NK-92 treated with Interleukin-12 subunit alpha and Interleukin-12 subunit beta, amount 100 ng/mL, for 24 hours (cell line): Measurements from ENCODE around the gene CARS2.
"Not testable (repeated sequence)": the region's sequence is repeated elsewhere in the genome, so short reads cannot be mapped to it uniquely, and the experiment has no call there.

Experiments used
- DNase-seq: peaks from one replicate; lab custom pipeline; 2025; lab: John Stamatoyannopoulos, UW

CARS2 gene

DNA sequence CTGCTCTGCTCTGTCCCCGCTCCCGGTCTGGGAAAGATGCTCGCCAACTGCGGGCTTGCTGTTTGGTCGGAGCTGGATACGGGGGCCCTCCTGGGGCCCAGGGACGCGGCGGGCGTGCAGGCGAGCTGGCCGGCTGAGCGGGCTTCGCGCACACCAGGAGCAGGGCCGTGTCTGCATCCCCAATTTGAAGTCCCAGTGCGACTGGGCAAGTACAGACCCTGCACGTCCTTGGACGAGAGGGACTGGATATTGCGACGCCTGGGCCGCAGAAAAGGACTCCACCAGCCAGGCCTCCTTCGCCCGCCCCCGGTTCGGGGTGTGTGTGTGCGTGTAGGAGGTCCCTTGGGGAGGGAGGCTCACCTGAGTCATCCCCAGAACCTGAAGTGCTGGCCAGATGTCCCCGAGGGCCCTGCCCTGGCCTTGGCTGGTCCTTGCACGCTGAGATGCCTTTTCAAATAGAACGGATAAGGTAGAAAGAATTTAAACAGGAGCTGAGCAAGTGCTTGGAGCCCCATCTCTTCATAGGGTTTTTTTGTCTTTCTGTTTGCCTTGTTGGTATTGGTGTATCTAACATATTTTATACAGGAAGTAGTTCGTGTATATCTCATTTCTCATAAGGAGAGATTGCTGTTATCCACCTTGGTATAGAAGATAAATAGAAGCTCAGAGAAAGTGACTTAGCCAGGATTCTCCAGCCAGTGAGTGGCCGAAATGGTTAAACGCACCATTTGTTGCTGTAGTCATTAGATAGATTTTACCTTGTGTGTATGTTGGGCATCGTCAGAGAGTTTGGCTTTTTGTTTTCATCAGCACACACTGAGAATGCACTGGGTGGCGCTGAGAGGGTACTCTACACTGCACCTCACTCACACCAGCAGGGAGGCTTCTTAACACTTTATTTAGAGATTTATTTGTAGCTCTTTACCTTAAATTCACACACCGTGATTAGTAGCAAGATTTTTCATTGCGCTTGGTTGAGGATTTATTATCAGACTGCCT lies 89.5 kb downstream of the CARS2 start:
- no peak for DNase-seq

- DNase-seq, result peak; percentile 86
These were observed 90.4 kb downstream of the CARS2 start, which contains the start of gene NAXD for GRCh38 chr13:110615322-110616102. TSS of gene NAXD (plus strand) at chr13:110615545. CDS start at chr13:110615602, 57 bp downstream.

GRCh38 chr13:110615005-110615321 lies 91.0 kb downstream of the CARS2 start:
- no peak for DNase-seq

DNA sequence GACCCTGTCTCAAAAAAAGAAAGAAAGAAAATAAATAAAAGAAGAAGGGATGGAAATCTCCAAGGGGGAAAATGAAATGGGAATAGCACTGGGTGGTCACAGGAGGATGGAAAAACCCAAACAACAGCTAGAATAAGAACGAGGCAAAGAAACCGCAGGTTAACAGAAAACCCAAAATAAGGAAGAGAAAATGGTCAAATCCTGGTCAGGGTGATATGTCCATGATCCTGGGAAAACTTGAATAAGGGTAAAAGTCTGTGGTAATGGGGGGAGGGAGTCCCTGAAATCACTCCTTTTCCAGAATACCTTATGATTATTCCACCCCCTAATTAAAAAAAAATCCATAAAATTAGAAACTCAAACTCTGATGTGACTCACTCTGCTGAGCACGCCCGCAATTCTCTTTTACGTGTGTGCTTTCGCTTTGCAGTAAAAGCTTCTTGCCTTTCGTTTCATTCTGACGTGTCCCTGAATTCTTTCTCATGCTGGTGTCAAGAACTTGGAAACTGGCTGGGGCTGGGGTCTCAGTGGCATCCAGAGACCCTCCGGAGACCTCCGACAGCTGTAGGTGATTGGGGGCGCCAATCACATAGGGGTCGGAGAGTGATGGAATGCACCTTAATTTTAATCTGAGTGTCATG lies 94.8 kb downstream of the CARS2 start:
- DNase-seq, result no peak

DNA sequence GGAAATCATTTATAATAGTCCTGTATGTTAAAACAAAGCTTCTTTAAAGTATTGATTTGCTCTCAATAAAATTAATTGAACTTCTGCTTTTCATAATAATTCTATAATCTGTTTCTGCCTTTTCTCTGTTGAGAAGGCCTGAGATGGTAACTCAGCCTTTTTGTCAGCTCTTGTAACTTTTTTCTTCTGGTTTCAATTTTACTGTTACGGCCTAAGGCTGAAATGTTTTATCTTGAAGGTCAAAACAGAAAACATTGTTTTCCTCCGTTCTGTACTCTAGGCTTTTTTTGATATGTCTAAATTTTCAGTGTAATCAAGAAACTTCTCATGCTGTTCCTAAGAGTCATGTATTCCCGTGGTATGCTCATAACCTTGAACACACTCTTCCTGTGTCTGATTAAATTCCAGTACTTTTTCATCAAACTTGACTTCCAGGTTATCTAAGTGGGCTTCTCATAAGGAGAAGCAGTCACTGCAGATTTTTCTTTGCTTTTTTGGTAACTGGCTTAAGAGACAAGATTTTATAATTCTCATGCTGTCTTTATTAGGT lies 98.2 kb downstream of the CARS2 start:
- no peak for DNase-seq

GRCh38 chr13:110606281-110606680 lies 99.6 kb downstream of the CARS2 start:
- not testable (repeated sequence) for DNase-seq

GRCh38 chr13:110605132-110605531 lies 100.8 kb downstream of the CARS2 start:
- DNase-seq, result no peak

DNA sequence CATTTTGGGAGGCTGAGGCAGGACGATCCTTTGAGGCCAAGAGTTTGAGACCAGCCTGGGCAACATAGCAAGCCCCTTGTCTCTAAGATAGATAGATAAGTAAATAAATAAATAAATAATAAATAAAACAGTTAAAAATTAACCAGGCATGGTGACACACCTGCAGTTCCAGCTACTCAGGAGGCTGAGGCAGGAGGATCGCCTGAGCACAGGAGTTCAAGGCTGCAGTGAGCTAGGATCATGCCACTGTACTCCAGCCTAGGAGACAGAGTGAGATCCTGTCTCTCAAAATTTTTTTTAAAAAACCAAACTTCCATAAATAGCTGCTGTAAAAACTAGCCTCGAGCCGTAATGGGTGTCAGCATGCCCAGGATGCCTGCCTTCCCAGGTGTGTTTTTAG lies 104.9 kb downstream of the CARS2 start:
- no peak for DNase-seq

GRCh38 chr13:110600261-110600819 lies 105.6 kb downstream of the CARS2 start:
- no peak for DNase-seq

GRCh38 chr13:110597041-110597689 lies 108.8 kb downstream of the CARS2 start:
- DNase-seq, result no peak

- no peak for DNase-seq
These were observed 112.3 kb downstream of the CARS2 start for GRCh38 chr13:110593430-110594130.

DNA sequence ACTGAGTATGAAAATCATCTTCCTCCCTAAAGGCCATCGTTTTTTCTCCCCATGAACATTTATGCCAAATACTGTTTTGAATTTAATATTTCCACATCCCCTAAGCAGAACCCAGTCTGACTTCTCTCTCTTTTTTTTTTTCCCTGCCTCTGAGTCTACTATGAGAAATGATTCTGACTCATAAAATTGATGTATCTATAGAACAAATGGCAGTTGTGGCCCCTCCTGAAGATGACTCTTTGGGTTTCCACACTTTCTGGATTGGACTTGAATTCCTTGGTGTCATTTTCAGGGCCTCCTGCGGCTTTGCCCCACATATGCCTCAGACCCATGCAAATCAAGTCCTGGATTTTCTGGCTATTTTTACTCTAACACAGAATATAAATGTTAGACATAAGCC lies 113.3 kb downstream of the CARS2 start:
- DNase-seq, result no peak
